ENCODE results near the gene UBE4B.
"Not testable (repeated sequence)": the region's sequence is repeated elsewhere in the genome, so short reads cannot be mapped to it uniquely, and the experiment has no call there.

UBE4B gene

DNA sequence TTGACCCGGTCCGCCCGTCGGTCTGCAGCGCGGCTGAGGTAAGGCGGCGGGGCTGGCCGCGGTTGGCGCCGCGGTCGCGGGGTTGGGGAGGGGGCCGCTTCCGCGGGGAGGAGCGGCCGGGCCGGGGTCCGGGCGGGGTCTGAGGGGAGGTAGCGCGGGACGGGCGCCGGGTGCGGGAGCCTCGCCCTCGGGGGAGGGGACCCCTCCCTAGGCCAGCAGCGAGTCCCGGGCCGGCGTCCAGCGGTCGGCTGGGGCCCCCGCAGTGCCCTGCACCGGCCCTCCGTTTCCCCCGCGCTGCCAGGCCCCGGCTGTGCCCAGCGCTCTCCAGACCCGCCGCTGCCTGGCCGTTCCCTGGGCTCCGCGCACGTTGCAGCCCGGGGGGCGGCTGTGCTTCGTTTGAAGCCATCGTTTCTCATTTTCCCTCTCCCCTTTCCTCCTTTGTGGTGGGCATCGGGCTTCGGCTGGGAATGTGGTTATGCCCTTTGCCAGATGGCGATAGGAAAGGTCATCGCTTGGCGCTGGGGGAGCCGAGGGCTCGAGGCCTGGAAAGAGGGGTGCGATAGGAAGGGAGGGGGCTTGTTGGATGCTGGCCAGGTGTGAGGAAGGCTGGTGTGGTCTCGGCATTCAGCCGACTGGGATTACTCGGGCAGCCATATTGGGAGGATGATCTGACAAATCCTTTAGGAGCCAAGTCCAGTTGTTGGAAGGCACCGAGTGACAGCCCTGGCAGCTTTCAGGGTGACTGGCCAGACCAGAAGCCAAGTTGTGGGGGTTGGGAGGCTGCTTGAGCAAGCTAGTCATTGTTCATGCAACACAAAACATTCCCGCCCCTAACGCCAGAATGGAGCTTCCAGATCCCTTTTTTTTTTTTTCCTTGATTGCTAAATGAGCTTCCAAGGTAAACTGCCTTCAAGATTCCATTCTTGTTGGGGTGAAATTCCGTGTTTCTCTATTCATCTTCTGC is 178.4 kb downstream of the UBE4B start:
- DNase-seq (ENCODE audit: low spot score): peak; percentile 97

DNA sequence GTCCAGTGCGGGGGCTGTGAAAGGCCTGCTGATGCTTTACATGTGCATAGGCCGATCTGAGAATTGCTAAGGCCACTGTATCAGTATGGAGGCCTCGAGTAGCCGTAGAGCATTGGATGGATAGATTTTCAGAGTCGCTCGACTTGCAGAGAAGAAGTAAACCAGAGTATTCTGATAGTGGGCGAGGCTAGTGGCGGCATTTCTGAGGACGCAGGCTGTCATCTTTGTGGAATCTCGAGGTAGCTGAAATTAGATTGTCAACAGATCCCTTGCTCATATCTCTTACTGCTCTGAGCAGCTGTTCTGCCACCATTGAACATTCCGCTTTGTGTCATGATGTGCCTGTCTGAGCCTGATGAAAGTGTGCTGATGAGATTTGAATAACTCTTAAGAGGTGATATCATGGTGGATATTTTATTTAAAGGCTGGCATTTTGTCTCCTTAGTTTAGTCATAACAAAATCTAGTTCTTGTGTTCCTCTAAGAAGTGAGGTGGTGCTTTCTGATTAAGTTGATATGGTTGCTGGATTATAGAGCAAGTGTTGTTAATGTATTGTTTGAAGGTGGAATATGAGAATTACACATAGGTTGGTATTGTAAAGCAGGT is 179.2 kb downstream of the UBE4B start:
- peak; percentile 82 for DNase-seq (ENCODE audit: low spot score)

DNA sequence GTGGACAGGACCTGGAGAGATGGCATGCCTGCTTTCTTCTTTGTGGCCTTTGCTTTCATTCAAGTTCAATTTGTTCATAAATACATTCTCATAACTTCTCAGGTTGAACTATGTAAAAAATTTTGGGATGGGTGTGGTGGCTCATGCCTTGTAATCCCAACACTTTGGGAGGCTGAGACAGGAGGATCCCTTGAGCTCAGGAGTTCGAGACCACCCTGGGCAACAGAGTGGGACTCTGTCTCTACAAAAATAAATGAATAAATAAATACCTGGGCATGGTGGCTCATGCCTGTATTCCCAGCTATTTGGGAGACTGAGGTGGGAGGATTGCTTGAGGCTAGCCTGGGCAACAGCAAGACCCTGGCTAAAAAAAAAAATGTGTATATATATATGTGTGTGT is 179.7 kb downstream of the UBE4B start:
- no peak for DNase-seq (ENCODE audit: low spot score)

DNA sequence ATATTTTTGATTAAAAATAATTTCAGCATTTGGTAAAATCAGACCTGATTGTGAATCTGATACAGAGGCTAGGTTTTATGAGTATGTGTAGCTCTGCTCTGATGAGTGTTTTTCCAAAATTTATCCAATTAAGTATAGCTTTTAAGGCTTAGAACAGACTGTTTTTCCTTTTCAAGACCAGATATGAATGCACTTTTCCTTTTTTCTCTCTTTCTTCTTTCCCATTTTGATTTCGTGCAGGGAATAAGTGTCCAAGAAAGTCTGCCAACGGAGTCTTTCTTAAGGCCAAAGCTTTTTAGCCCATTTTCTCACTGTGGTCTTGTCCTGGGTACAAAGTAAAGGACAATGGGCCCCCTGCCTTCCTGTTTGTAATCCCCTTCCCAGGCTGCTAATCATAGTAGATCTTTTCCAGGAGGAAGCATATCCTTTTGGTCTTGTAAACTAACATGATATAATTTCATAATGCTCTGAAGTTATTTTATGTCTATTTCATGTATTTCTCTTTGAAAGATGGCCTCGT is 180.5 kb downstream of the UBE4B start:
- DNase-seq (ENCODE audit: low spot score): no peak

DNA sequence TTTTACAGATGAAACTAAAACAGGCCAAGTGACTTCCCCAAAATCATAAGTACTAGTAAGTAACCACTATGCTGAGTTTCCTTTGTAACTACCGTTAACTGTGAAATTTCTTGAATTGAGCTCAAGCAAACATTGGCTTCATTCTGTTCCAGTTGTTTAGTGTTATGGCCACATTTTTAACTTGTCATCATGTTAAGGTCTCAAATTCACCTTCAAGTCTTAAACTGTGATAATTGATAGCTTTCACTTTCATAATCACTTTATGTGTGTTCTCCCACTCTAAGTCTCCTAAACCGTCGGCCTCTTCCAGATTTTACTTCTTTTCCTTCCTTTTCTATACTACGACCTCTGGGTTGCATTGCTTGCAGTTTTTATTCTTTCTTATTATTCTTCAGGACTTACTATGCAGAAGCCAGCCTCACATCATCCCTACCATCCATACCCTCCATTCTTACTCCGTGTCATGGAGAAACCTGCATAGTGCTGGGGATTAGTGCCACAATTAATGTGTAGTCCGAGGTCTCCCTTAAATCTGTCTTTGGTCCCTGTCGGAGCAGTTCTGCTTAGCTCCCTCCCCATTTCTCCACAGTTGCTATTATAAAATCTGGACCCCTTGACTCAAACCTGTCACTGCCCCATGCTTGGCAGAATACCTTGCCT is 183.5 kb downstream of the UBE4B start:
- DNase-seq (ENCODE audit: low spot score): no peak

DNA sequence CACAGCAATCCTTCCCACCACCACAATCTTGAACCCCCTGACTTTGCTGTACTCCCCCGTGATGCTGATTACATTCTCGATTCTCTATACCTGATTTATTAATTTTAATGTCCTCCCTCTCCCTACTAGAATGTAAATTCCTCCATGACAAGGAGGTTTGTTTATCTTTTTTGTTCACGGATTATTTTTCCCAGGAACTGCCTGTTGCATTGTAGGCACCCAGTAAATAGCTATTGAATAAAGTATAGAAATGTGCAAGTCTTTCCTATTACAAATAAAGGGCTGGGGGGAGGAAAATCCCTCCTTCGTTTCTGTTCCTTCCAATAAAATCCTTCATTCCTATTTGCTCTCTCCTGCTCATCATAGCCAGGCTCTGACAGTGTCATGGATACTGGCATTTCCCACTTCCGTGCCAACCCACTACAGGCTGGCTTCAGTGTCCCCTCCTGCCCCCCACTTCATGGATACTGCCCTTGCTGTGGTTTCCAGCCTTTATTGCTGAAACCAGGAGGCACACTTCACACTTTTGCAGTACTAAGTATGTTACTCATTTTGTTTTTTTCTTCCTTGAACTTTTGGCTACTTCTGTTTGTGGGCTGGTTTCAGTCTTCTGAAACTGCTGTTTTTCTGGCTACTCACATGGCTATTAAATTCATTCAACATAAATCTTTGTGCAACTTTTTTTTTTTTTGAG is 185.1 kb downstream of the UBE4B start:
- DNase-seq (ENCODE audit: low spot score): no peak

DNA sequence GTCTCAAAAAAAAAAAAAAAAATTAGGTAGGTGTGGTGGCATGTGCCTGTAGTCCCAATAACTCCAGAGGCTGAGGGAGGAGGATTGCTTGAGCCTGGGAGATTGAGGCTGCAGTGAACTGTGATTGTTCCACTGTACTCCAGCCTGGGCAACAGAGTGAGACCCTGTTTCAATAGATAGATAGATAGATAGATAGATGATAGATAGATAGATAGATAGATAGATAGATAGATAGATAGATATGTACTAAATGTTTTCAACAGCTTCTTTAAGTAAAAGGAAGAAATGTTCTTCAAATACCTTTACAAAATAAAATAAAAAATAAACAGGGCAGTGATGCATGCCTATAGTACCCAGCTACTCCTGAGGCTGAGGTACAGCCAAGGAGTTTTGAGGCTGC is 187.4 kb downstream of the UBE4B start:
- no peak for DNase-seq (ENCODE audit: low spot score)

DNA sequence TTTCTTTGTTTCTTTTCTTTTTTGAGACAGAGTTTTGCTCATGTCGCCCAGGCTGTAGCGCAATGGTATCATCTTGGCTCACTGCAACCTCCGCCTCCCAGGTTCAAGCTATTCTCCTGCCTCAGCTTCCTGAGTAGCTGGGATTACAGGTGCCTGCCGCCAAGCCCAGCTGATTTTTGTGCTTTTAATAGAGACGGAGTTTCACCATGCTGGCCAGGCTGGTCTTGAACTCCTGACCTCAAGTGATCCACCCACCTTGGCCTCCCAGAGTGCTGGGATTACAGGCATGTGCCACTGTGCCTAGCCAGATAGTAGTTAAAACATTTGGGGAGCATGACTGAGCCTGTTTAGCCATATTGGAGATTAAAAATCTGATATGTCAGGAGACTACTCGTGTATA is 187.9 kb downstream of the UBE4B start:
- DNase-seq (ENCODE audit: low spot score): not testable (repeated sequence)

DNA sequence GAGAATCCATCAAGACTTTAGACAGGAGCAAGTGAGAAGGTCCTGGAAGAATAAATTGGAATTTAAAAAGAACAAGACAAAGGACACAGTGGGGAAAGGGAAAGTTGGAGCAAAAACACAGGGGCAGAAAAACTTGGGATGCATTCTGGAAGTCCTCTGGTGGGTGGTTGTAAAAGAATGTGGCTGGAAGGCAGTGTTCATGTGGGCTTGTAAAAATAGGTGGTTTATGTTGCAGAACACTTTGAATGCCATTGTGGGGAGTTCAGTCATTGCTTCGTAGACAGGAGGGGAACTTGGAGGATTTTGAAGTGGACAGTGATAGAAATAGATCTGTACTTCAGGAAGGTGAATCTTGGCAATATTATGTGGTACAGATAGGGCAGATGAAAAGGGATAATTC is 192.8 kb downstream of the UBE4B start:
- DNase-seq (ENCODE audit: low spot score): no peak

DNA sequence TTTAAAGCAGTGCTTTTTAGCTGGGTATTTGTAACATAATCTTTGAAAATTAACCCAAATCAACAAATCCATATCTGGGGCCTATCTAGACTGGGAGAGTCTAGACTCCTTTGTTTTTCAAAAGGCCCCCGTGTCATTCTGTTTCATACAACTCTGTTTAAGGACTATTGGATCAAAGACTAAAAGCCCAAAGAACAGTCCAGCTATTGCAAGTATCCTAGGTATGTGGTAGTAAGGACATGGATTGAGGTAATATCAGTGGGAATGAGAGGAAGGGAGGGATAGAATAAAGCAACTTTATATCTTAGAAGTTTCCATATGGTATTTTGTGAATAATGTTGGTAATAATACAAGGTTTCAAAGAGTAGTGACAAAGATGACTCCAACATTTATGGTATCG is 195.8 kb downstream of the UBE4B start:
- no peak for DNase-seq (ENCODE audit: low spot score)

DNA sequence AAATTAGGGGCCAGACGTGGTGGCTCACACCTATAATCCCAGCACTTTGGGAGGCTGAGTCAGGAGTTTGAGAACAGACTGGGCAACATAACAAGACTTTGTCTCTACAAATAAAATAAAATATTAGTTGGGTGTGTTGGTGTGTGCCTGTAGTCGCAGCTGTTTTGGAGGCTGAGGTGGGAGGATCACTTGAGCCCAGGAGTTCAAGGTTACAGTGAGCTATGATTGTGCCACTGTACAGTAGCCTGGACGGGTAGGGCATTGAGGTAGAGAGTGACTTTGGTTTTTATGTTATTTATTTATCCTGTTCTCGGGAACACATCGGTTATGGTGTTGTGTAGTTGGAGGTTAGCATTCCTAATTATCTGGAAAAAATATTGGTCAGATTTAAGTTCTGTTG is 197.1 kb downstream of the UBE4B start:
- DNase-seq (ENCODE audit: low spot score): no peak

All from RKO (cell line).